ENCODE data around the gene PCA3. TPM values are rescaled to one million over a fixed set of nuclear protein-coding genes. Genes with fewer than 3 reads are reported as not detected.
A peak's percentile ranks its signal among the peaks of the same experiment; 100 is the strongest.

The PCA3 gene
- total RNA-seq, 1 experiment from 2014 or later = not detected

DNA sequence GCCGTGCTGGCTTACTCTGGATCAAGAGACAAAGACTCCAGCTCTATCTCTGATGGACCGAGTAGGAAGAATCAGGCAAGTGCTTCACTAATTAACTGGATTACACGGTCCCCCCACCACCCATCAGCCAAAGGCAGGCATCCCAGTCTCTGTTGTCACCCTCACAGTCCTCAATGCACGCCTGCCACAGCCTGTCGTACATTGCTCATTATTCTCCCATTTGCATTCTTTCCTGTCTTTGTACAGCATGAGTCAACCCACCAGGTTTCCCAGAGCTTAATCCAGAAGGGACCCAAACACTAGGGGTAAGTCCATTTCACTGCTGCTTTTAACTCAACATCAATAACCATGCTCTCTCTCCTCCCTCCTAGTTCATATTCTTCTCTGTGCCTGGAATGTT is 44.4 kb downstream of the PCA3 start:
- no peak for TF ChIP-seq CBFB (CRISPR knock-in tag; IDR thresholded peaks at IDR 0.05; ENCODE audit: low read depth)
- TF ChIP-seq IRF1 (CRISPR knock-in tag; IDR thresholded peaks at IDR 0.05) = no peak
- TF ChIP-seq KAT7 (CRISPR knock-in tag; IDR thresholded peaks at IDR 0.05; ENCODE audit: borderline replicate concordance) = no peak
- TF ChIP-seq FOXK1 (CRISPR knock-in tag; IDR thresholded peaks at IDR 0.05) = no peak
- no peak for TF ChIP-seq OVOL2 (CRISPR knock-in tag; IDR thresholded peaks at IDR 0.05; ENCODE audit: borderline replicate concordance)
- TF ChIP-seq ATF6 (CRISPR knock-in tag; IDR thresholded peaks at IDR 0.05) = no peak
- TF ChIP-seq, protein P1, sequence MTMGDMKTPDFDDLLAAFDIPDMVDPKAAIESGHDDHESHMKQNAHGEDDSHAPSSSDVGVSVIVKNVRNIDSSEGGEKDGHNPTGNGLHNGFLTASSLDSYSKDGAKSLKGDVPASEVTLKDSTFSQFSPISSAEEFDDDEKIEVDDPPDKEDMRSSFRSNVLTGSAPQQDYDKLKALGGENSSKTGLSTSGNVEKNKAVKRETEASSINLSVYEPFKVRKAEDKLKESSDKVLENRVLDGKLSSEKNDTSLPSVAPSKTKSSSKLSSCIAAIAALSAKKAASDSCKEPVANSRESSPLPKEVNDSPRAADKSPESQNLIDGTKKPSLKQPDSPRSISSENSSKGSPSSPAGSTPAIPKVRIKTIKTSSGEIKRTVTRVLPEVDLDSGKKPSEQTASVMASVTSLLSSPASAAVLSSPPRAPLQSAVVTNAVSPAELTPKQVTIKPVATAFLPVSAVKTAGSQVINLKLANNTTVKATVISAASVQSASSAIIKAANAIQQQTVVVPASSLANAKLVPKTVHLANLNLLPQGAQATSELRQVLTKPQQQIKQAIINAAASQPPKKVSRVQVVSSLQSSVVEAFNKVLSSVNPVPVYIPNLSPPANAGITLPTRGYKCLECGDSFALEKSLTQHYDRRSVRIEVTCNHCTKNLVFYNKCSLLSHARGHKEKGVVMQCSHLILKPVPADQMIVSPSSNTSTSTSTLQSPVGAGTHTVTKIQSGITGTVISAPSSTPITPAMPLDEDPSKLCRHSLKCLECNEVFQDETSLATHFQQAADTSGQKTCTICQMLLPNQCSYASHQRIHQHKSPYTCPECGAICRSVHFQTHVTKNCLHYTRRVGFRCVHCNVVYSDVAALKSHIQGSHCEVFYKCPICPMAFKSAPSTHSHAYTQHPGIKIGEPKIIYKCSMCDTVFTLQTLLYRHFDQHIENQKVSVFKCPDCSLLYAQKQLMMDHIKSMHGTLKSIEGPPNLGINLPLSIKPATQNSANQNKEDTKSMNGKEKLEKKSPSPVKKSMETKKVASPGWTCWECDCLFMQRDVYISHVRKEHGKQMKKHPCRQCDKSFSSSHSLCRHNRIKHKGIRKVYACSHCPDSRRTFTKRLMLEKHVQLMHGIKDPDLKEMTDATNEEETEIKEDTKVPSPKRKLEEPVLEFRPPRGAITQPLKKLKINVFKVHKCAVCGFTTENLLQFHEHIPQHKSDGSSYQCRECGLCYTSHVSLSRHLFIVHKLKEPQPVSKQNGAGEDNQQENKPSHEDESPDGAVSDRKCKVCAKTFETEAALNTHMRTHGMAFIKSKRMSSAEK (CRISPR knock-in tag; IDR thresholded peaks at IDR 0.05; ENCODE audit: borderline replicate concordance) = no peak
- no peak for TF ChIP-seq ESRRA (CRISPR knock-in tag; IDR thresholded peaks at IDR 0.05; ENCODE audit: borderline replicate concordance)
- no peak for TF ChIP-seq ZNF512 (CRISPR knock-in tag; IDR thresholded peaks at IDR 0.05; ENCODE audit: borderline replicate concordance)
- no peak for TF ChIP-seq ZBTB21 (CRISPR knock-in tag; IDR thresholded peaks at IDR 0.05; ENCODE audit: borderline replicate concordance)
- no peak for TF ChIP-seq ZNF138 (CRISPR knock-in tag; conservative IDR thresholded peaks at IDR 0.05)
- TF ChIP-seq, protein P2, sequence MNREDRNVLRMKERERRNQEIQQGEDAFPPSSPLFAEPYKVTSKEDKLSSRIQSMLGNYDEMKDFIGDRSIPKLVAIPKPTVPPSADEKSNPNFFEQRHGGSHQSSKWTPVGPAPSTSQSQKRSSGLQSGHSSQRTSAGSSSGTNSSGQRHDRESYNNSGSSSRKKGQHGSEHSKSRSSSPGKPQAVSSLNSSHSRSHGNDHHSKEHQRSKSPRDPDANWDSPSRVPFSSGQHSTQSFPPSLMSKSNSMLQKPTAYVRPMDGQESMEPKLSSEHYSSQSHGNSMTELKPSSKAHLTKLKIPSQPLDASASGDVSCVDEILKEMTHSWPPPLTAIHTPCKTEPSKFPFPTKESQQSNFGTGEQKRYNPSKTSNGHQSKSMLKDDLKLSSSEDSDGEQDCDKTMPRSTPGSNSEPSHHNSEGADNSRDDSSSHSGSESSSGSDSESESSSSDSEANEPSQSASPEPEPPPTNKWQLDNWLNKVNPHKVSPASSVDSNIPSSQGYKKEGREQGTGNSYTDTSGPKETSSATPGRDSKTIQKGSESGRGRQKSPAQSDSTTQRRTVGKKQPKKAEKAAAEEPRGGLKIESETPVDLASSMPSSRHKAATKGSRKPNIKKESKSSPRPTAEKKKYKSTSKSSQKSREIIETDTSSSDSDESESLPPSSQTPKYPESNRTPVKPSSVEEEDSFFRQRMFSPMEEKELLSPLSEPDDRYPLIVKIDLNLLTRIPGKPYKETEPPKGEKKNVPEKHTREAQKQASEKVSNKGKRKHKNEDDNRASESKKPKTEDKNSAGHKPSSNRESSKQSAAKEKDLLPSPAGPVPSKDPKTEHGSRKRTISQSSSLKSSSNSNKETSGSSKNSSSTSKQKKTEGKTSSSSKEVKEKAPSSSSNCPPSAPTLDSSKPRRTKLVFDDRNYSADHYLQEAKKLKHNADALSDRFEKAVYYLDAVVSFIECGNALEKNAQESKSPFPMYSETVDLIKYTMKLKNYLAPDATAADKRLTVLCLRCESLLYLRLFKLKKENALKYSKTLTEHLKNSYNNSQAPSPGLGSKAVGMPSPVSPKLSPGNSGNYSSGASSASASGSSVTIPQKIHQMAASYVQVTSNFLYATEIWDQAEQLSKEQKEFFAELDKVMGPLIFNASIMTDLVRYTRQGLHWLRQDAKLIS (CRISPR knock-in tag; IDR thresholded peaks at IDR 0.05; ENCODE audit: borderline replicate concordance) = no peak
- TF ChIP-seq, protein P3, sequence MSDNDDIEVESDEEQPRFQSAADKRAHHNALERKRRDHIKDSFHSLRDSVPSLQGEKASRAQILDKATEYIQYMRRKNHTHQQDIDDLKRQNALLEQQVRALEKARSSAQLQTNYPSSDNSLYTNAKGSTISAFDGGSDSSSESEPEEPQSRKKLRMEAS (CRISPR knock-in tag; IDR thresholded peaks at IDR 0.05) = no peak
- TF ChIP-seq, protein P4, sequence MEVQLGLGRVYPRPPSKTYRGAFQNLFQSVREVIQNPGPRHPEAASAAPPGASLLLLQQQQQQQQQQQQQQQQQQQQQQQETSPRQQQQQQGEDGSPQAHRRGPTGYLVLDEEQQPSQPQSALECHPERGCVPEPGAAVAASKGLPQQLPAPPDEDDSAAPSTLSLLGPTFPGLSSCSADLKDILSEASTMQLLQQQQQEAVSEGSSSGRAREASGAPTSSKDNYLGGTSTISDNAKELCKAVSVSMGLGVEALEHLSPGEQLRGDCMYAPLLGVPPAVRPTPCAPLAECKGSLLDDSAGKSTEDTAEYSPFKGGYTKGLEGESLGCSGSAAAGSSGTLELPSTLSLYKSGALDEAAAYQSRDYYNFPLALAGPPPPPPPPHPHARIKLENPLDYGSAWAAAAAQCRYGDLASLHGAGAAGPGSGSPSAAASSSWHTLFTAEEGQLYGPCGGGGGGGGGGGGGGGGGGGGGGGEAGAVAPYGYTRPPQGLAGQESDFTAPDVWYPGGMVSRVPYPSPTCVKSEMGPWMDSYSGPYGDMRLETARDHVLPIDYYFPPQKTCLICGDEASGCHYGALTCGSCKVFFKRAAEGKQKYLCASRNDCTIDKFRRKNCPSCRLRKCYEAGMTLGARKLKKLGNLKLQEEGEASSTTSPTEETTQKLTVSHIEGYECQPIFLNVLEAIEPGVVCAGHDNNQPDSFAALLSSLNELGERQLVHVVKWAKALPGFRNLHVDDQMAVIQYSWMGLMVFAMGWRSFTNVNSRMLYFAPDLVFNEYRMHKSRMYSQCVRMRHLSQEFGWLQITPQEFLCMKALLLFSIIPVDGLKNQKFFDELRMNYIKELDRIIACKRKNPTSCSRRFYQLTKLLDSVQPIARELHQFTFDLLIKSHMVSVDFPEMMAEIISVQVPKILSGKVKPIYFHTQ (CRISPR knock-in tag; IDR thresholded peaks at IDR 0.05) = no peak
- Mint-ChIP-seq H3K9me3 (no peaks in the 10 kb centered on the region), H3K36me3 (no peaks in the 10 kb centered on the region), H3K4me1 (peaks cover 14% of the 10 kb centered on the region), H3K27ac (peak overlapping the region; percentile 19; the same call in 1 of the 2 replicates), H3K27me3 (ENCODE audit: low read depth) (no peaks in the 10 kb centered on the region), H3K4me3 (no peak overlapping the region)
- POLR2A ChIA-PET = interaction anchor here (0.5 kb wide), 1 partner anchor 20 kb away, joined by 5 read pairs; no protein-coding TSS in a partner anchor
- no peak for ATAC-seq
- CTCF ChIA-PET = interaction anchor here (1.4 to 5.6 kb wide), 3 partner anchors 69 to 188 kb away, joined by 3 to 91 read pairs (median 6); no protein-coding TSS in a partner anchor
- no peak for DNase-seq (ENCODE audit: low spot score)

Data from WTC11 (cell line).